PC-3 (cell line): ENCODE data around the gene SEMA3D. TPM values are rescaled to one million over a fixed set of nuclear protein-coding genes. Genes with fewer than 3 reads are reported as not detected.
A peak's percentile ranks its signal among the peaks of the same experiment; 100 is the strongest.

Experiments used
- ATAC-seq: fragments of 200-7000 bp; cut with Tn5 transposase; 2 replicates; pipeline ENCODE4 v1.9.1; 2020; ENCODE audit warnings: mild to moderate bottlenecking, moderate library complexity
- BruUV-seq: library from RNA; stranded (reverse); fragments of 400-500 nt; replicated peaks from 2 replicates; lab custom pipeline; 2021; lab: Mats Ljungman, UMichigan
- CTCF ChIA-PET: fragments of 300-600 bp; sonication (Branson Sonifier 250); formaldehyde crosslinking; loops from one replicate; lab custom pipeline; 2022; ENCODE audit warnings: antibody characterized with exemption; lab: Charles Lee
- POLR2A ChIA-PET: fragments of 300-600 bp; sonication (Branson Sonifier 250); formaldehyde crosslinking; loops from one replicate; lab custom pipeline; 2022; ENCODE audit warnings: antibody characterized with exemption; ENCODE audit not compliant: unreplicated experiment; lab: Charles Lee
- DNase-seq: peaks from one replicate; pipeline ENCODE4 v3.0.0-alpha.2; 2015
- H2AFZ ChIP-seq: fragments of 300-600 bp; sonication (generic); 2 replicates; pipeline ENCODE4 v1.6.0; 2016; ENCODE audit warnings: antibody characterized with exemption, low read length
- H3F3A ChIP-seq: fragments of 300-600 bp; sonication (generic); one replicate; pipeline ENCODE4 v1.6.0; 2017; ENCODE audit warnings: antibody characterized with exemption, low read length, control low read depth, mild to moderate bottlenecking; ENCODE audit not compliant: unreplicated experiment
- H3K27ac ChIP-seq: fragments of 300-600 bp; sonication (generic); 2 replicates; pipeline ENCODE4 v1.5.1; 2016; ENCODE audit warnings: mild to moderate bottlenecking, low read length
- H3K27me3 ChIP-seq: fragments of 300-600 bp; sonication (generic); 2 replicates; pipeline ENCODE4 v1.6.1; 2016; ENCODE audit warnings: low read length, mixed read lengths
- H3K36me3 ChIP-seq: fragments of 300-600 bp; sonication (generic); 2 replicates; pipeline ENCODE4 v1.6.1; 2016; ENCODE audit warnings: low read depth, mixed run types, low read length, mixed read lengths
- H3K4me1 ChIP-seq: fragments of 300-600 bp; sonication (generic); 2 replicates; pipeline ENCODE4 v1.5.1; 2016; ENCODE audit warnings: low read length; ENCODE audit not compliant: insufficient read depth
- H3K4me2 ChIP-seq: fragments of 300-600 bp; sonication (generic); 2 replicates; pipeline ENCODE4 v1.6.0; 2016; ENCODE audit warnings: low read length
- H3K4me3 ChIP-seq: fragments of 300-600 bp; sonication (generic); 2 replicates; pipeline ENCODE4 v1.5.1; 2016; ENCODE audit warnings: mild to moderate bottlenecking, low read length, mixed read lengths
- H3K79me2 ChIP-seq: fragments of 300-600 bp; sonication (generic); 2 replicates; pipeline ENCODE4 v1.6.1; 2017; ENCODE audit warnings: low read length, mixed read lengths
- H3K9ac ChIP-seq: fragments of 300-600 bp; sonication (generic); 2 replicates; pipeline ENCODE4 v1.6.0; 2016; ENCODE audit warnings: mild to moderate bottlenecking, low read length
- H3K9me2 ChIP-seq: fragments of 300-600 bp; sonication (generic); replicated peaks from 2 replicates; pipeline ENCODE4 v1.6.1; 2016; ENCODE audit warnings: mixed run types, low read length, mixed read lengths
- H3K9me3 ChIP-seq: fragments of 300-600 bp; sonication (generic); 2 replicates; pipeline ENCODE4 v1.6.1; 2016; ENCODE audit warnings: low read length, mixed read lengths
- H4K20me1 ChIP-seq: fragments of 300-600 bp; sonication (generic); 2 replicates; pipeline ENCODE4 v1.6.1; 2016; ENCODE audit warnings: low read length, mixed read lengths
- CTCF ChIP-seq: fragments of 300-600 bp; sonication (generic); conservative IDR thresholded peaks from 2 replicates; pipeline ENCODE4 v1.5.1; 2017; ENCODE audit warnings: antibody characterized with exemption, low read depth, mild to moderate bottlenecking, low read length
- EZH2 ChIP-seq: fragments of 300-600 bp; sonication (generic); IDR thresholded peaks from one replicate; pipeline ENCODE4 v1.6.1; 2017; ENCODE audit warnings: antibody characterized with exemption, mild to moderate bottlenecking, low read length; ENCODE audit not compliant: unreplicated experiment
- EZH2phosphoT487 ChIP-seq: fragments of 300-600 bp; sonication (generic); IDR thresholded peaks from 2 replicates; pipeline ENCODE4 v1.6.1; 2018; ENCODE audit warnings: mild to moderate bottlenecking, antibody characterized with exemption, low read length, borderline replicate concordance
- intact Hi-C: fragments of 100-400 bp; cut with micrococcal nuclease; formaldehyde crosslinking; loops from 2 replicates; pipeline ENCODE4 v1.9.0; 2023
- total RNA-seq: library from RNA; depleted of rRNA; stranded (reverse); fragments of >200 nt; gene quantifications from 2 replicates; pipeline ENCODE4 v1.2.3, GENCODE V29; 2014

SEMA3D gene
- total RNA-seq, 1 experiment from 2014 or later, result 4.8 TPM

- H3K36me3 ChIP-seq, result no peaks in the 10 kb centered on the region
- no peaks in the 10 kb centered on the region for H3F3A ChIP-seq
- H3K4me1 ChIP-seq, result peaks cover 40% of the 10 kb centered on the region
- H3K27ac ChIP-seq, result peak overlapping the region; percentile 81
- H3K4me3 ChIP-seq, result no peak overlapping the region
- H3K4me2 ChIP-seq, result peak overlapping the region; percentile 69
- ATAC-seq, result peak; percentile 57
- TF ChIP-seq EZH2phosphoT487 (no peak), CTCF (no peak), EZH2 (no peak)
- peak; percentile 31 for DNase-seq
- no peaks in the 10 kb centered on the region for H3K9me2 ChIP-seq
- CTCF ChIA-PET, result no interaction called here
- H3K9ac ChIP-seq, result peak overlapping the region; percentile 29; the same call in 1 of the 2 replicates
- no TSS peak for BruUV-seq
- no peaks in the 10 kb centered on the region for H3K27me3 ChIP-seq
- H2AFZ ChIP-seq, result no peak overlapping the region
- intact Hi-C loops, result loop anchor here (5.0 kb wide), 1 partner anchor 61 kb away; no protein-coding TSS in a partner anchor
- H3K9me3 ChIP-seq, result no peaks in the 10 kb centered on the region
- POLR2A ChIA-PET, result no interaction called here
- H4K20me1 ChIP-seq, result no peaks in the 10 kb centered on the region
- H3K79me2 ChIP-seq, result no peaks in the 10 kb centered on the region
These were observed 83.5 kb downstream of the SEMA3D start for GRCh38 chr7:85103357-85103756.

GRCh38 chr7:85102813-85103350 is 84.0 kb downstream of the SEMA3D start:
- Histone ChIP-seq H3K9ac (peak overlapping the region; percentile 29; the same call in 1 of the 2 replicates), H3K4me3 (no peak overlapping the region), H3F3A (no peaks in the 10 kb centered on the region), H3K9me2 (no peaks in the 10 kb centered on the region), H3K27me3 (no peaks in the 10 kb centered on the region), H3K4me2 (peak overlapping the region; percentile 69), H4K20me1 (no peaks in the 10 kb centered on the region), H3K27ac (peak overlapping the region; percentile 81), H3K79me2 (no peaks in the 10 kb centered on the region), H3K4me1 (peaks cover 40% of the 10 kb centered on the region), H2AFZ (no peak overlapping the region), H3K9me3 (no peaks in the 10 kb centered on the region), H3K36me3 (no peaks in the 10 kb centered on the region)
- DNase-seq (peak; percentile 60), ATAC-seq (peak; percentile 26)
- intact Hi-C loops, result loop anchor here (5.0 kb wide), 1 partner anchor 61 kb away; no protein-coding TSS in a partner anchor
- no peak for TF ChIP-seq EZH2
- no peak for TF ChIP-seq CTCF
- POLR2A ChIA-PET, result interaction anchor here (0.6 kb wide), 2 partner anchors 23 to 150 kb away, joined by 3 read pairs; no protein-coding TSS in a partner anchor
- BruUV-seq, result no TSS peak
- CTCF ChIA-PET, result interaction anchor here (0.6 kb wide), 1 partner anchor 1191 kb away, joined by 4 read pairs; no protein-coding TSS in a partner anchor

- no peaks in the 10 kb centered on the region for H3K9me2 ChIP-seq
- intact Hi-C loops, result loop anchor here (5.0 kb wide), 1 partner anchor 59 kb away; no protein-coding TSS in a partner anchor
- ChIA-PET POLR2A (no interaction called here), CTCF (no interaction called here)
- no peaks in the 10 kb centered on the region for H3K27me3 ChIP-seq
- no peak overlapping the region for H2AFZ ChIP-seq
- no peaks in the 10 kb centered on the region for H3K36me3 ChIP-seq
- DNase-seq (no peak), ATAC-seq (no peak)
- no peak for TF ChIP-seq EZH2phosphoT487
- no peak for TF ChIP-seq EZH2
- no peak for TF ChIP-seq CTCF
- H3K4me2 ChIP-seq, result no peak overlapping the region
- no peaks in the 10 kb centered on the region for H4K20me1 ChIP-seq
- H3K27ac ChIP-seq, result no peak overlapping the region
- H3K4me3 ChIP-seq, result no peak overlapping the region
- no peaks in the 10 kb centered on the region for H3K9me3 ChIP-seq
- BruUV-seq, result no TSS peak
- no peaks in the 10 kb centered on the region for H3K79me2 ChIP-seq
- H3K9ac ChIP-seq, result no peak overlapping the region
- H3F3A ChIP-seq, result no peaks in the 10 kb centered on the region
- peaks cover 40% of the 10 kb centered on the region for H3K4me1 ChIP-seq
These were observed 85.5 kb downstream of the SEMA3D start for GRCh38 chr7:85101347-85101746.
